ENCODE results near the gene RYK. TPM values are rescaled to one million over a fixed set of nuclear protein-coding genes. Genes with fewer than 3 reads are reported as not detected.

Gene RYK
- total RNA-seq, 1 experiment from 2014 or later, result 54.2 TPM

GRCh38 chr3:134179508-134179907 lies 71.2 kb downstream of the RYK start:
- H3K4me3 Mint-ChIP-seq, result no peak overlapping the region
- H3K4me1 Mint-ChIP-seq, result peaks cover 10% of the 10 kb centered on the region
- peaks cover 13% of the 10 kb centered on the region for H3K36me3 Mint-ChIP-seq
- TF ChIP-seq ZMAT4 (CRISPR knock-in tag; IDR thresholded peaks at IDR 0.05) (no peak), SMAD4 (CRISPR knock-in tag; IDR thresholded peaks at IDR 0.05) (no peak), JUN (CRISPR knock-in tag; IDR thresholded peaks at IDR 0.05) (no peak), USF2 (CRISPR knock-in tag; IDR thresholded peaks at IDR 0.05) (no peak), ZNF138 (CRISPR knock-in tag; conservative IDR thresholded peaks at IDR 0.05) (no peak), ETV6 (CRISPR knock-in tag; IDR thresholded peaks at IDR 0.05) (no peak), PRDM15 (CRISPR knock-in tag; IDR thresholded peaks at IDR 0.05) (no peak), NR1H2 (CRISPR knock-in tag; IDR thresholded peaks at IDR 0.05) (no peak), GABPB1 (CRISPR knock-in tag; IDR thresholded peaks at IDR 0.05) (no peak), NR3C1 (CRISPR knock-in tag; conservative IDR thresholded peaks at IDR 0.05; ENCODE audit: low read depth) (no peak)
- TF ChIP-seq, protein P1, sequence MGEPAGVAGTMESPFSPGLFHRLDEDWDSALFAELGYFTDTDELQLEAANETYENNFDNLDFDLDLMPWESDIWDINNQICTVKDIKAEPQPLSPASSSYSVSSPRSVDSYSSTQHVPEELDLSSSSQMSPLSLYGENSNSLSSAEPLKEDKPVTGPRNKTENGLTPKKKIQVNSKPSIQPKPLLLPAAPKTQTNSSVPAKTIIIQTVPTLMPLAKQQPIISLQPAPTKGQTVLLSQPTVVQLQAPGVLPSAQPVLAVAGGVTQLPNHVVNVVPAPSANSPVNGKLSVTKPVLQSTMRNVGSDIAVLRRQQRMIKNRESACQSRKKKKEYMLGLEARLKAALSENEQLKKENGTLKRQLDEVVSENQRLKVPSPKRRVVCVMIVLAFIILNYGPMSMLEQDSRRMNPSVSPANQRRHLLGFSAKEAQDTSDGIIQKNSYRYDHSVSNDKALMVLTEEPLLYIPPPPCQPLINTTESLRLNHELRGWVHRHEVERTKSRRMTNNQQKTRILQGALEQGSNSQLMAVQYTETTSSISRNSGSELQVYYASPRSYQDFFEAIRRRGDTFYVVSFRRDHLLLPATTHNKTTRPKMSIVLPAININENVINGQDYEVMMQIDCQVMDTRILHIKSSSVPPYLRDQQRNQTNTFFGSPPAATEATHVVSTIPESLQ (CRISPR knock-in tag; IDR thresholded peaks at IDR 0.05), result no peak
- TF ChIP-seq, protein P2, sequence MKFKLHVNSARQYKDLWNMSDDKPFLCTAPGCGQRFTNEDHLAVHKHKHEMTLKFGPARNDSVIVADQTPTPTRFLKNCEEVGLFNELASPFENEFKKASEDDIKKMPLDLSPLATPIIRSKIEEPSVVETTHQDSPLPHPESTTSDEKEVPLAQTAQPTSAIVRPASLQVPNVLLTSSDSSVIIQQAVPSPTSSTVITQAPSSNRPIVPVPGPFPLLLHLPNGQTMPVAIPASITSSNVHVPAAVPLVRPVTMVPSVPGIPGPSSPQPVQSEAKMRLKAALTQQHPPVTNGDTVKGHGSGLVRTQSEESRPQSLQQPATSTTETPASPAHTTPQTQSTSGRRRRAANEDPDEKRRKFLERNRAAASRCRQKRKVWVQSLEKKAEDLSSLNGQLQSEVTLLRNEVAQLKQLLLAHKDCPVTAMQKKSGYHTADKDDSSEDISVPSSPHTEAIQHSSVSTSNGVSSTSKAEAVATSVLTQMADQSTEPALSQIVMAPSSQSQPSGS (CRISPR knock-in tag; IDR thresholded peaks at IDR 0.05; ENCODE audit: borderline replicate concordance, low read depth), result no peak
- TF ChIP-seq, protein P3, sequence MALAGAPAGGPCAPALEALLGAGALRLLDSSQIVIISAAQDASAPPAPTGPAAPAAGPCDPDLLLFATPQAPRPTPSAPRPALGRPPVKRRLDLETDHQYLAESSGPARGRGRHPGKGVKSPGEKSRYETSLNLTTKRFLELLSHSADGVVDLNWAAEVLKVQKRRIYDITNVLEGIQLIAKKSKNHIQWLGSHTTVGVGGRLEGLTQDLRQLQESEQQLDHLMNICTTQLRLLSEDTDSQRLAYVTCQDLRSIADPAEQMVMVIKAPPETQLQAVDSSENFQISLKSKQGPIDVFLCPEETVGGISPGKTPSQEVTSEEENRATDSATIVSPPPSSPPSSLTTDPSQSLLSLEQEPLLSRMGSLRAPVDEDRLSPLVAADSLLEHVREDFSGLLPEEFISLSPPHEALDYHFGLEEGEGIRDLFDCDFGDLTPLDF (CRISPR knock-in tag; IDR thresholded peaks at IDR 0.05), result no peak
- TF ChIP-seq, protein P4, sequence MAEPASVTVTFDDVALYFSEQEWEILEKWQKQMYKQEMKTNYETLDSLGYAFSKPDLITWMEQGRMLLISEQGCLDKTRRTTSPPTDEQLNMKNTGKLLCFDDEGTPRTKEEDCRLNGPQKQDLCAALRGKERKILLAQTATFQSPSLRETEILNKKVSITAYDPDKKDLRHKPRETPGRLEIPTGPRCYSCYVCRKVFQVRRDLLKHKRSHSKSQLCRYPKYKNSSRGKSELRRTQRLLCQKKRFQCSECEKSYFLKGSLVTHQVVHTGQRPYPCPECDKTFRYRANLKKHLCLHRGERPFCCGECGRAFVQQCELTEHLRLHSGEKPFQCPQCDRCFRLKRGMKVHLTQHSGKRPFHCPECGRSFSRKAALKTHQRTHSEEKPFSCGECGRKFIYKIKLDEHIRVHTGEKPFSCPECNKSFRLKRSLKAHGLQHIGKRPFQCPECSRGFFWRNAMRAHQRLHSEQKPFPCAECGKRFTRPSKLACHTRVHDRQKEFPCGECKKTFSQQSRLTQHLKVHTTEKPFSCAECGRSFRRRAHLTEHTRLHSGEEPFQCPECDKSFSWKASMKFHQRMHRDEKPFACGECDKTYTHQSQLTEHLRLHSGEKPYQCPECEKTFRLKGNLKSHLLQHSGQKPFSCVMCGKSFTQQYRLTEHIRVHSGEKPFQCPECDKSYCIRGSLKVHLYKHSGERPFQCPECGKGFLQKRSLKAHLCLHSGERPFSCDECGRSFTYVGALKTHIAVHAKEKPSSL (CRISPR knock-in tag; conservative IDR thresholded peaks at IDR 0.05), result no peak
- no peak for ATAC-seq
- ChIA-PET CTCF (interaction anchor here (2.4 kb wide), 1 partner anchor 34 kb away, joined by 7 read pairs; no protein-coding TSS in a partner anchor), POLR2A (no interaction called here)
- H3K27me3 Mint-ChIP-seq (ENCODE audit: low read depth), result no peaks in the 10 kb centered on the region
- H3K9me3 Mint-ChIP-seq, result no peaks in the 10 kb centered on the region
- DNase-seq (ENCODE audit: low spot score), result no peak
- H3K27ac Mint-ChIP-seq, result no peak overlapping the region
